HUES6 (cell line): ENCODE results near the gene LMLN.

ENCODE experiments used
- H3K27ac ChIP-seq: 2 replicates; pipeline ENCODE4 v1.7.0; 2013; ENCODE audit warnings: low read depth, mild to moderate bottlenecking, low read length, inconsistent platforms
- H3K27me3 ChIP-seq: 2 replicates; pipeline ENCODE4 v1.6.1; 2013; ENCODE audit warnings: low read length; ENCODE audit not compliant: control insufficient read depth, insufficient read depth
- H3K36me3 ChIP-seq: 2 replicates; pipeline ENCODE4 v1.6.1; 2013; ENCODE audit warnings: low read length; ENCODE audit not compliant: control insufficient read depth, insufficient read depth
- H3K4me1 ChIP-seq: 2 replicates; pipeline ENCODE4 v1.6.1; 2013; ENCODE audit warnings: low read length; ENCODE audit not compliant: control insufficient read depth, insufficient read depth
- H3K4me3 ChIP-seq: 2 replicates; pipeline ENCODE4 v1.5.1; 2013; ENCODE audit warnings: low read depth, low read length
- H3K9ac ChIP-seq: one replicate; pipeline ENCODE4 v1.6.1; 2013; ENCODE audit warnings: mild to moderate bottlenecking, low read length
- H3K9me3 ChIP-seq: 2 replicates; pipeline ENCODE4 v1.6.1; 2013; ENCODE audit warnings: low read depth, low read length; ENCODE audit not compliant: control insufficient read depth, insufficient read depth

The LMLN gene

DNA sequence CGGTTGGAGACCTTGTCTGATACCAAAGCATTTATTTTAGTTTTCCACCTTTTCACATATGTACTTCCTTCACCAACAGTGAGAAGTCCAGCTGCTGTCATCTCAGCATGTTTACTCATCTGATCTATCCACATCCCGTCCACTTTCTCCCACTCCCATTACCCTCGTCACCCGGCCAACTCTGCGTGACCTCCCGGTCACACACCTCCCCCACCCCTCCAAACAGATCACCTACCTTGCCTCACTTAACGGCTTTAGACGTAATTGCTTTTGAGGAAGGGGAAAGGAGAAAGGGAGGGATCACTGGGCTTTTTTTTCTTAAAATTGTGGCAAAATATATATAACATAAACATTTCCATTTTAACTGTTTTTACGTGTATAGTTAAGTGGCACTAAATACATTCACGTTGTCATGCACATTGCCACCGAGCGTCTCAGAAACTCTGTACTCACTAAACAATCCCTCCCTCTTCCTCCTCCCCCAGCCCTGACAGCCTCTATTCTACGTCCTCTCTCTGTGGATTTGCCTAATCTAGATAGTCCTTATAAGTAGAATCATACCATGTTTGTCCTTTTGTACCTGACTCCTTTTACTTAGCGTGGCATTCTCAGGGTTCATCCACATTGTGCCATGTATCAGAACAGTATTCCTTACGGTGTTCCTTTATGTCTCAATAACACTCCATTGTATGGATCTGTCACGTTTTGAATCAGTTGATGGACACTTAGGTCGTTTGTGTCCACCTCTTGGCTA is 67.2 kb downstream of the LMLN start:
- Histone ChIP-seq H3K9ac (no peak overlapping the region), H3K9me3 (no peaks in the 10 kb centered on the region), H3K4me1 (no peaks in the 10 kb centered on the region), H3K36me3 (no peaks in the 10 kb centered on the region), H3K27me3 (no peaks in the 10 kb centered on the region), H3K4me3 (no peak overlapping the region), H3K27ac (no peak overlapping the region)

DNA sequence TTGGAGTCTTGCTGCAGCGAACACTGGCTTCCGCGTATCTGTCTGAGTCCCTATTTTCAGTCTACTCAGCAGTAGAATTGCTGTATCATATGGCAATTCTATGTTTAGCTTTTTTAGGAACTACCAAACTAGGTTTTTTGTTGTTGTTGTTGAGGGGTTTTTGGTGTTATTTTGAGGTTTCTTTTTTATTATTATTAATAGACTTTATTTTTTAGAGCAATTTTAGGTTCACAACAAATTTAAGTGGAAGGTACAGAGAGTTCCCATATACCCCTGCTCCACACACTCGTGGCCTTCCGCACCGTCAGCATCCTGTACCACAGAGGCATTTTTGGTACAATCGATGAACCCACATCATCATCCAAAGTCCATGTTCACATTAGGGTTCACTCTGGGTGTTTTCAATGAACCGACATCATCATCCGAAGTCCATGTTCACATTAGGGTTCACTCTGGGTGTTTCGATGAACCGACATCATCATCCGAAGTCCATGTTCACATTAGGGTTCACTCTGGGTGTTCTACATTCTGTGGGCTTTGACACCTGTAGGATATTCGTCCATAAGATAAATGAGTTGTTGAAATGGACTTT is 67.9 kb downstream of the LMLN start:
- H3K4me1 ChIP-seq = no peaks in the 10 kb centered on the region
- H3K36me3 ChIP-seq = no peaks in the 10 kb centered on the region
- no peaks in the 10 kb centered on the region for H3K27me3 ChIP-seq
- H3K9me3 ChIP-seq = no peaks in the 10 kb centered on the region
- no peak overlapping the region for H3K27ac ChIP-seq
- no peak overlapping the region for H3K9ac ChIP-seq
- no peak overlapping the region for H3K4me3 ChIP-seq

DNA sequence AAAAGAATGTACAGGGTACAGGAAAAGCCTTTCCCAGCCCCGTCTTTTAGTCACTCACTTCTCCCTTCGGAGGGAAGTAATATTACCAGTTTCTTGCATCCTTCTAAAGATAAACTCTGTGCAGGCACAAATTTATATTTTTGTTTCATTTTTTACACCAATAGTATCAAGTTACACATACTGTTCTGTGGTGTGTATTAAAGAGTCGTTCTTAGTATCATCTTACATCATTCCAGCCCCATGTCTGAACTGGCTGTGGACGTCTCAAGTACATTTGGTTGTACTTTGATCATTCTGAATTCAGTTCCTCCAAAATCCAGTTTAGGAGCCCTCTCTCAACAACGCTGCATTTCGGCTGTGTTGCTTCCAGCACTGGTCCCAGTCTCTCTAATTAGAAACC is 68.7 kb downstream of the LMLN start:
- Histone ChIP-seq H3K27me3 (no peaks in the 10 kb centered on the region), H3K4me3 (no peak overlapping the region), H3K27ac (no peak overlapping the region), H3K36me3 (no peaks in the 10 kb centered on the region), H3K9ac (no peak overlapping the region), H3K9me3 (no peaks in the 10 kb centered on the region), H3K4me1 (no peaks in the 10 kb centered on the region)

DNA sequence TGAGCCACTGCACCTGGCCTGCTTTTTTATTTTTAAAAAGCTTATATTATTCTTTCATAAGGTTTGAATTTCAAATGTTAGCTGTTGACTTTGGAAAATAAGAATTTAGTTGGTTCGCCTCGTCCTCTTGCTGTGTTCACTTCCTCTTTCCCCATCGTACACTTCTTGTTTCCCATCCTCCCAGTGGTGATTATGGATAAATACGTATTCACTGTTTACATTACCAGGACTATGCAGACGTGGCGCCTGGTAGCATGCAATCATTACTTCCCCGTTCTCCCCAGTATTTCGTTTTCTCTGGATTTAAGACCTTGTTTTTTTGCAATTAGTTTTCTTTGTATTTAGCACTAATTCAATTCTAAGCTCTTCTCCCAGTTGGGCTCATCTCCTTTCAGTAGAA is 70.1 kb downstream of the LMLN start:
- H3K4me3 ChIP-seq = no peak overlapping the region
- H3K9ac ChIP-seq = no peak overlapping the region
- no peak overlapping the region for H3K27ac ChIP-seq
- H3K36me3 ChIP-seq = no peaks in the 10 kb centered on the region
- H3K27me3 ChIP-seq = no peaks in the 10 kb centered on the region
- H3K4me1 ChIP-seq = no peaks in the 10 kb centered on the region
- no peaks in the 10 kb centered on the region for H3K9me3 ChIP-seq

DNA sequence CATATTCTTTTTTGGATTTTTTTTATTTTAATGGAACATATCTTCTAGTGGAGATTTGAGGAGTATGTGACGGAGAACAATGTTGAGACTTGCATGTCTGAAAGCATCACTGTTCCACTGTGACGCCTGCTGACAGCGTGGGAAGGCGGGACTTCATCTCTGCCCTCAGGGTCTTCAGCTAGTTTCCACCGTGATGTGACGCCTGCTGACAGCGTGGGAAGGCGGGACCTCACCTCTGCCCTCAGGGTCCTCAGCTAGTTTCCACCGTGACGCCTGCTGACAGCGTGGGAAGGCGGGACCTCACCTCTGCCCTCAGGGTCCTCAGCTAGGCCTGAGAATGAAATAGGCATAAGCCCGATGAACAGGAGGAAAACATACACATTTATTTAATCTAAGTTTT is 70.7 kb downstream of the LMLN start:
- H3K27ac ChIP-seq = no peak overlapping the region
- no peaks in the 10 kb centered on the region for H3K27me3 ChIP-seq
- H3K9me3 ChIP-seq = no peaks in the 10 kb centered on the region
- no peak overlapping the region for H3K9ac ChIP-seq
- no peak overlapping the region for H3K4me3 ChIP-seq
- no peaks in the 10 kb centered on the region for H3K4me1 ChIP-seq
- H3K36me3 ChIP-seq = no peaks in the 10 kb centered on the region

DNA sequence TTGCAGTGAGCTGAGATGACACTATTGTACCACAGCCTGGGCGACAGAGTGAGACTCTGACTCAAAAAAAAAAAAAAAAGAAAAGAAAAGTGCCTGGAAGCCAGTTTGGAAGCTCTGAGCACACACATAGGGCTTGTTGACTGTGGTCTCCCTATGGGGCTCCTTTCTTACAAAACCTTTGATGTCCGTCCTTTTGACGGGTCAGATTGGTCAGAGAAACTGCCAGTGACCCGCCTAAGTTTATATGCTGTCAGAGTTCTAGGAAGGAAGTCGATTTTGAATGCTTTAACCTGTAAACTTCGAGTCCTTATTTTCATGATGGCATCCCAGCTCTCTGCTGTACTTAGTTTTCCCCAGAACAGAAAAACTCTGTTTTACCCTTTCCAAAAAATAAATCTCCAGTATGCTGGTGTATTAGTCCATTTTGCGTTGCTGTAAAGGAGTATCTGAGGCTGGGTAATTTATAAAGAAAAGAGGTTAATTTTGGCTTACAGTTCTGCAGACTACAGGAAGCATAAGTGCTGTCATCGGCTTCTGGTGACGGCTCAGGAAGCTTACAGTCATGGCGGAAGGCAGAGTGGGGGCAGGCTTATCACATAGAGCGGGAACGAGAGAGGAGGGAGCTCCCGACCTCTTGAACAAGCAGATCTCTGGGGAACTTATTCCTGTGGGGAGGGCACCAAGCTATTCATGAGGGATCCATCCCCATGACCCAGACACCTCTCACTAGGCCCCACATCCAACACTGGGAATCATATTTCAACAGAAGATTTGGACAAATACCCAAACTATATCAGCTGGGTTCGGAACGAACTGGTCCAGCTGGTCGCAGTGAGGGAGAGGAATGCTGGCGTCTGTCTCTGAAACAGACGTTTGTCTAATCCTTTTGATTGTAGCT is 72.3 kb downstream of the LMLN start:
- Histone ChIP-seq H3K27me3 (no peaks in the 10 kb centered on the region), H3K36me3 (no peaks in the 10 kb centered on the region), H3K4me3 (no peak overlapping the region), H3K27ac (no peak overlapping the region), H3K4me1 (no peaks in the 10 kb centered on the region), H3K9ac (no peak overlapping the region), H3K9me3 (no peaks in the 10 kb centered on the region)

DNA sequence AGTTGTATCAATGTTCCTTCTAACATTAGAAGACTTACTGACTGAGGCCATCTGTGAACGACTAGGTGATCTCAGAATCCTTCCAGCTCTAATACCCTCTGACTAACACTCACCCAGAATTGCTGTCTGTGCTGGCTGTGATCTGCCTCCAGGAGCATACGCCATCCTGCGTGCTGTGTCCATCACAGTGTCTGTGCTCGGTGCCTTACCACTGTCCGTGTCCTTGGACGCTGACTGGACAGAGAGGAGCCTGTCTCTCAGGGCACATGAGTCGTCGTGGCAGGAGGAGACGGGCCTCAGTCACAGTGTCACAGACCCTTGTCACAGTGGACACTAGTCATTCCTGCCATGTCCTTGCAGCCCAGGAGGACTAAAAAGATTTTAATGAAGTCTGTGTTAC is 83.1 kb downstream of the LMLN start:
- no peak overlapping the region for H3K27ac ChIP-seq
- H3K9me3 ChIP-seq = no peaks in the 10 kb centered on the region
- H3K9ac ChIP-seq = no peak overlapping the region
- H3K36me3 ChIP-seq = no peaks in the 10 kb centered on the region
- no peak overlapping the region for H3K4me3 ChIP-seq
- no peaks in the 10 kb centered on the region for H3K27me3 ChIP-seq
- H3K4me1 ChIP-seq = no peaks in the 10 kb centered on the region

DNA sequence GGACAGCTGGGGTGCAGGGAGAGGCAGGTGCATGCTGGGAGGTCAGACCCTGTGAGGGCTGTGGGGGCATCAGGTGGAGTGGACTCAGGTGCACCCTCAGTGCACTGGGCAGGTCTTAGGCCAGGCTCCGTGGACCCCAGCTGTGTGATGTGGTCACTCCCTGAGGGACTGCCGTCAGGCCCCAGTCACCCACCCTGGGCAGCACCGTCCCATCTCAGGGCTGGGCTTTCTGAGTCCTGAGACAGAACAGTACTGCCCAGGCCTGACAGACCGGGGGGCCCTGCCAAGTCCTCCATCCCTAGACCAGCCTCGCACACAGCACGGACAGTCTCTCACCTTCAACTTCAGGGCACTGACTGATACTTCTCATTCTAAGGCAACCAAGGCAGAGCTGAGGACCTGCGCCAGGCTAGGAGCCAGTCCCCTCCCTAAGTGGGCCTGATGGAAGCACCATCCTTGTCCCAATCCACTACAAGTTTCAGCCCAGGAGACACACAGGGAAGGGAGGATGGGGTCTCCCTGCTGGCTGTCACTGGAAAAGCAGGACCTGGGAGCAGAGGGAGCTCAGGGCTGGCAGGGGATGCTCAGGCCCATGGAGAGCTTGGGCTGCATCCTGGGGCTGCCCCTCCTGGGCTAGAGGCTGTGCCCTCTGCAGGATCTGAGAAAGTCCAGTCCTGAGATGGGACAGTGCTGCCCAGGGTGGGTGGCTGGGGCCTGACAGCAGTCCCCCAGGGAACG is 86.3 kb downstream of the LMLN start:
- Histone ChIP-seq H3K9ac (no peak overlapping the region), H3K36me3 (no peaks in the 10 kb centered on the region)

DNA sequence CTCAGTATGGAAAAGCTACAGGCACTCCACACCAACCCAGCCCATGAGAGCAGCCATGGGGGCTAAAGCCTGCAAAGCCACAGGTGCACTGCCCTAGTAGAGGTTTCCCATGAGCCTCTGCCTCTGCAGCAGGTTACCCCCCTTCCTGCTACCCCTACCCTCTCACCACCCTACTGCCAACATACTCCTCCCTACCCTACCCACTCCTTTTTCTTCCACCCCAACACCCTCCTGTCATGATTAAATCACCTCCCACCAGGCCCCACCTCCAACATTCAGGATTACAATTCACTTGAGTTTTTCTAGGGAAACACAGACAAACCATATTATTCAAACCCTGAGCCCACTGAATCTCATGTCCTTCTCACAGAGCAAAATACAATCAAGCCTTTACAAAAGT is 88.4 kb downstream of the LMLN start:
- Histone ChIP-seq H3K4me3 (no peak overlapping the region), H3K27ac (no peak overlapping the region), H3K27me3 (no peaks in the 10 kb centered on the region), H3K9me3 (peaks cover 17% of the 10 kb centered on the region), H3K9ac (no peak overlapping the region), H3K36me3 (no peaks in the 10 kb centered on the region), H3K4me1 (no peaks in the 10 kb centered on the region)

More for the DNA sequence above, 86.3 kb downstream of the LMLN start:
- H3K27me3 ChIP-seq = no peaks in the 10 kb centered on the region
- H3K9me3 ChIP-seq = peaks cover 4% of the 10 kb centered on the region
- no peaks in the 10 kb centered on the region for H3K4me1 ChIP-seq
- H3K27ac ChIP-seq = no peak overlapping the region
- no peak overlapping the region for H3K4me3 ChIP-seq

DNA sequence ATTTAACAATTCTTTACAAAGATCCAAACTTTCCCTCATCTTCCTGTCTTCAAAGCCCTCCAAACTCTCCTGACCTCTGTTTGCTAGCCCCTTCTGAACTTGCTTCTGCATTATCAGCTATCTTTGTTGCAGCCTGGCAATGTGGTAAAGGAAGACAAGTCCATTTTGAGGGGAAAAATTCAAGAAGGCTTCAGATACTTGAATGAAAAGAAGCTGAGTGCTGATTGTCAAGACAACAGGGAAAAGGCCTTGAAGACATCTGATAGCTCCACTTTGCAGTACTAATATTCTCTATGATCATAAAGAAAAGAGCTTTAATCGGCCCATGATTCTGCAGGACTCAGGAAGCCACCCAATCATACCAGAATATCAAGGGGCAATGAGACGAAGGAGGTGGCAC is 91.8 kb downstream of the LMLN start:
- Histone ChIP-seq H3K4me3 (no peak overlapping the region), H3K36me3 (no peaks in the 10 kb centered on the region), H3K27ac (no peak overlapping the region), H3K4me1 (no peaks in the 10 kb centered on the region), H3K9me3 (peaks cover 17% of the 10 kb centered on the region), H3K27me3 (no peaks in the 10 kb centered on the region), H3K9ac (no peak overlapping the region)
